HG02973 (cell line): Measurements from ENCODE around the gene PHF21A.
"Not testable (repeated sequence)": the region's sequence is repeated elsewhere in the genome, so short reads cannot be mapped to it uniquely, and the experiment has no call there.

Source experiments
- ATAC-seq: cut with Tn5 transposase; IDR thresholded peaks from one replicate; pipeline ENCODE4 v1.9.1; 2021; ENCODE audit warnings: moderate library complexity; ENCODE audit not compliant: unreplicated experiment

PHF21A gene

GRCh38 chr11:46120346-46121300 is 631 bp downstream of the PHF21A start:
- ATAC-seq = no peak

GRCh38 chr11:46119352-46120216 is 1.7 kb downstream of the PHF21A start:
- ATAC-seq = no peak

GRCh38 chr11:46118702-46119351 is 2.4 kb downstream of the PHF21A start:
- no peak for ATAC-seq

- no peak for ATAC-seq
Measured at GRCh38 chr11:46117842-46118241, 3.4 kb downstream of the PHF21A start.

DNA sequence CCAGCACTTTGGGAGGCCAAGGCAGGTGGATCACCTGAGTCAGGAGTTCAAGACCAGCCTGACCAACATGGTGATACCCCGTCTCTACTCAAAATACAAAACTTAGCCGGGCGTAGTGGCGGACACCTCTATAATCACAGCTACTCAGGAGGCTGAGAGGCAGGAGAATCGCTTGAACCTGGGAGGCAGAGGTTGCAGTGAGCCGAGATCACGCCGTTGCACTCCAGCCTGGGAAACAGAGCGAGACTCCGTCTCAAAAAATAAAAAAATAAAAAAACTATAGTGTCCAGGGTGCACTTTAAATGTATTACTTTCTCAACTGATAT is 4.6 kb downstream of the PHF21A start:
- not testable (repeated sequence) for ATAC-seq

DNA sequence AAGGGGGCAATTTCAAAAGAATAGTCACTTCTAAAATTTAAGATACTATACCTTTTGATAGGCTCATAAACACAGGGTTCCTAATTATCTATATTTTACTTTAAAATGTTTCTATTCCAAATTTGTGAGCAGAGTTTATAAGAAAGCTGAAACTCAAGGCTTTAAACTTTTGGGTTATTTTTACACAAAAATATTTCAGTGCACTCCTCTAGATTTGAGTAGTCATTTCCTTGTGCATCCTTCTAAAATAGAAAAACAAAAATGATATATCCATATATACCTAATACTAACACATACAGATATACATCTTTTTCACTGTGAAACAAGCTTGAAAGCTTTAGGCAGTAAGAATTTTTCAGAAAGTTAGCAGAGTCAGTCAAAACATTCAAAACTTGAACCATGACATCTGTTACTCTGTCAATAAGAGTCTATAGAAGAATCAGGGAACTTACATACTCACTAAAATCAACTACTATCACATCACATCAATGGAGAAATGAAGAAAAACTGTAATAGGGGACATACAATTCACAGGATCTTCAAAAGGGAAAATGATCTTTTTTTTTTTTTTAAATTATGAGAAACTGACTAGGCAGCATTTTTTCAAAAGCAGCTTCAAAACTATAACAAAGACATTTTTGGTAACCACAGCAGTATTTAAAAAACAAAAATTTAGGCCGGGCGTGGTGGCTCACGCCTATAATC is 5.1 kb downstream of the PHF21A start:
- ATAC-seq = no peak

GRCh38 chr11:46114961-46115360 is 6.3 kb downstream of the PHF21A start:
- no peak for ATAC-seq

- no peak for ATAC-seq
Measured at GRCh38 chr11:46114378-46114777, 6.9 kb downstream of the PHF21A start.

DNA sequence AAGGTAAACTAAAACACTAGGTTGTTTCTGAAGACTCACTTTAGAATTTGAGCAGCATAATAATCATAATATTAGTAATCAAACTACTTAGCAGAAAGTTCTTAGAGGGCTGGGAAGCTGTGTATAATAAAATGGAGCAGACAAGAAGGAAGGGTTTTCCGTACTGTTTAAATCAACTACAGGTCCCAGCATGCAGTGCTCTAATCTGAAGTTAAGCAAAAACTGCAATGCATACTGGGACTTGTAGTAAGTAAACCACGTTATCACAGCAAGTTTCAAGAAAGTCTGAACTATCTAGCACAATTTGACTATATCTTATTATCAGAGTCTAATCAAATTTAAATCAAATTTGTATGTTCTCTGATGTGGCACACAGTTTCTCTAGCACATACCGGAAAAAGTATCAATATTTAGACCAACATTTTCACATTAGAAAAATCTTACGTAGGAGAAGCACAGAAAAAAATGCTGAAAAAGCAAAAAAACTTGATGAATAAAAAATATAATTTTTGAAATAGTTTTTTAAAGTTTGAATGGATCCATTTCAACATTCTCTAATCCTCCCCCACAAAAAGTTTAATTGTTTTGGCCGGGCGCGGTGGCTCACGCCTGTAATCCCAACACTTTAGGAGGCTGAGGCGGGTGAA is 8.2 kb downstream of the PHF21A start:
- ATAC-seq = peak; percentile 52

- ATAC-seq = no peak
Measured at GRCh38 chr11:46108751-46109150, 12.5 kb downstream of the PHF21A start.

DNA sequence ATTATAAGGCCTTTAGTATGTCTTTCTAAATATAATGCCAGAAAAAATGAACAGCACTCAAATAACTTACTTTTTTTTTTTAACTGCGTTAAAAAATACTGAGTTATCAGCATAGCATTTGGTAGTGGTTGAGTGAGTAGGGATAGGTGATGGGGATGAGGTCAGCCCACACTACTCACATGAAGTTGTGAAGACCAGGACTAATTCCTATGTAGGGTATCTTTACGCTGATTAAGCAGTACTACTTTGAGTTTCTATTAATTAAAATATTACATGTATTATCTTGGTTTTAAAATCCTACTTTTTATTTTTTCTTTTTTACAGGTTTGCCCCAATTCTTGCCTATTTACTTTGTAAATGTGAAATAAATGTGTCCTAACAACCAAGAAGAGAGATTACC is 13.5 kb downstream of the PHF21A start:
- no peak for ATAC-seq

DNA sequence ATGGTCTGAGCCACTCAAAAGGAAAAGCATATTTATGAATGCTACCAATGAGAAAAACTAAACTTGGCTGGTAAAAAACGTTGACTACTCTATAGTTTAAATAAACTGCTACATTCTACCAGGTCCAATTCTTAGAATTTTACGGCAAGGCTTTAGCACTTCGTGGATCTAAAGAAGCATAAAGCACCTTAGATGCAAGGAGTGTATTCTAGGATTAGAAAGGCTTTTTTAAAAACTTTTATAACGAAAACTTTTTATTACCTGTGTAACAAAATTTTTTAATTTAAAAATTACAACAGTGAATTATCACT is 13.9 kb downstream of the PHF21A start:
- ATAC-seq = no peak

DNA sequence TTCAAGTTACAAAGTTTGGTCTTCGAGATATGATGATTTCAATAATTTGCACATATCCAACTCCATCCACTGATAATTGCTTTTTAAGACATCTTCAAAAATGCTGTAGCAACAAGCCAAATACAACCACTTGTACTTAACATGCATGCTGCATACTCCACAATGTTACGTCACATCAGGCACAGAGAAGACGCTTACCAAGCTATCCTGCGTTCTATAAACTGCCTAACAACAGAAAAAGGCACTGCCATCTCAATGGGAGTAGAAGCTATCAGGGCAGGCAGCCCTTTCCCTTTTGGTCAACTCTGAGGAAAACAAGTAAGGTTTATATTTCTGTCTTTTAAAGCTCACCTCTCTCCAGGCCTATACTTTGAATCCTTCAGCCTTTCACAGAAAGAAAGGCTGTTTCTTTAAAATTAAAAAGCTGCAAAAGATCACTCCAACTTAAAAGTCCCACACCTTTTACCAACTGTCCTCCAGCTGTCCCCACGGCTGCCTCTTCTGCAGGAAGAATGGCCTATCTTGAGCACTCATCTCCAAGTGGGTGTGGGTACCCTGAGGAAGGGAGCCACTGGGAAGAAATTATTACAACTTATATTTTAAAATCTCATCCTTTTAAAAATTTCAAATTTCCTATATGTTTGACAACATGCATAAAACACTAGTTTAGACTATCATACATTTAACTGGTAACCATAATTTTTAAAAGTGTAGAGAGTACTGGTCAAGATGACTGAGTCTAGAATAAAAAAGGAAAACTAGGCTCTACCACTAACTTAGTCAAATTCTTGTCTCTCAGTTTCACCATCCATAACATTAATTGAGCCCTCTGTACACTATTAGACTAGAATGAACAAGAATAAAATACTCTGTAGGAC is 14.5 kb downstream of the PHF21A start:
- no peak for ATAC-seq

- no peak for ATAC-seq
Measured at GRCh38 chr11:46105926-46106325, 15.3 kb downstream of the PHF21A start.

- no peak for ATAC-seq
Measured at GRCh38 chr11:46105134-46105628, 16.1 kb downstream of the PHF21A start.

GRCh38 chr11:46102843-46103242 is 18.4 kb downstream of the PHF21A start:
- no peak for ATAC-seq

GRCh38 chr11:46100670-46101069 is 20.6 kb downstream of the PHF21A start:
- peak; percentile 69 for ATAC-seq

DNA sequence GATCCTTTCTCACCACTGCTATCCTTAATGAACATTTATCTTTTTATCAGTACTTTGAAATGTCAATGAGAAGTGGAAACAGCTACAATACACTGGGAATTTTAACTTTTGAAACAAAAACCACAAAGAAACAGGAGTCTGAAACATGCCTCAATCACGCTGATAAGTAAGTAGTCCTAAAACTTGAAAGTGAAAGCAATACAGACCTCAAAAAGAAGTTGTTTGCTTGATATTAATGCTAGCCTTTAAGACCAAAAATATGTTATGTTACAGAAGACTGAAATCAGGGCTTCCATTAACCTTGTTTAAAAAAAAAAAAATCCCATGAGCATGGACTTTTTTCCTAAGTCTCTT is 21.3 kb downstream of the PHF21A start:
- no peak for ATAC-seq

- no peak for ATAC-seq
Measured at GRCh38 chr11:46090375-46090774, 30.9 kb downstream of the PHF21A start.
